BLaER1 treated with 17β-estradiol and CSF1 and Interleukin-3, amounts not matched to agents 10 nM and 100 nM (cell line): Measurements from ENCODE around the gene GOLGA6C.
"Not testable (repeated sequence)": the region's sequence is repeated elsewhere in the genome, so short reads cannot be mapped to it uniquely, and the experiment has no call there.

ENCODE experiments used
- H3K27ac ChIP-seq, 11 experiments: shearing (Covaris generic); formaldehyde crosslinking; 2 replicates each; pipeline ENCODE4 v1.8.1; 2022
- H3K27me3 ChIP-seq, 11 experiments: shearing (Covaris generic); formaldehyde crosslinking; 2 replicates each; pipeline ENCODE4 v1.8.1; 2022
- H3K36me3 ChIP-seq, 11 experiments: shearing (Covaris generic); formaldehyde crosslinking; 2 replicates each; pipeline ENCODE4 v1.8.1; 2022
- H3K4me1 ChIP-seq, 10 experiments: shearing (Covaris generic); formaldehyde crosslinking; 2 replicates each; pipeline ENCODE4 v1.8.1; 2022
- H3K4me2 ChIP-seq, 11 experiments: shearing (Covaris generic); formaldehyde crosslinking; 2 replicates each; pipeline ENCODE4 v1.8.1; 2022
- H3K4me3 ChIP-seq, 10 experiments: shearing (Covaris generic); formaldehyde crosslinking; 2 replicates each; pipeline ENCODE4 v1.8.1; 2022
- H3K9ac ChIP-seq, 11 experiments: shearing (Covaris generic); formaldehyde crosslinking; 2 replicates each; pipeline ENCODE4 v1.8.1; 2022
- H3K9me3 ChIP-seq, 11 experiments: shearing (Covaris generic); formaldehyde crosslinking; replicated peaks in 1 of 11; 2 replicates each; pipeline ENCODE4 v1.8.1; 2022
- H4K20me1 ChIP-seq, 11 experiments: shearing (Covaris generic); formaldehyde crosslinking; 2 replicates each; pipeline ENCODE4 v1.8.1; 2022
- Cebpa-rat ChIP-seq, 11 experiments: shearing (Covaris generic); IDR thresholded peaks; 2 replicates each; pipeline ENCODE4 v1.8.1; 2022

Gene GOLGA6C

DNA sequence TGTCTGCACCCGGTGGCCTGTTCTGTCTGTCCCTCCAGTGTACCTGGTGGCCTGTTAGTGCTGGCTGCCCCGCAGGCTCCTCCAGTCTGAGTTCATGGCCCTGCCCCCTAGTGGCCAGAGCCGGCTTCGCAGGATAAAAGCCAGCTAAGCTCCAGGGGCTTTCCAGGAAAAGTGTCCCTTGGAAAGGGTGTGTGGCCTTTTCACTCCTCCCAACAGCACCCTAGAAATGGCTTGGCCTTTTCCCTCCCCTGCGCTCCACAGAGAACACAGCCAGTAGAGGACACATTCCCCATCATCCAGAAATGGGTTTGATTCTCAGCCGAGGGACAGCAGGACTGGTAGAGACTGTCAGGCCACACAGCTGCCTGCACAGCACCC is 41.2 kb downstream of the GOLGA6C start:
- H3K4me2 ChIP-seq, H3K27ac ChIP-seq, H3K4me3 ChIP-seq, H3K9me3 ChIP-seq, H3K36me3 ChIP-seq, H3K9ac ChIP-seq, H4K20me1 ChIP-seq, H3K4me1 ChIP-seq, H3K27me3 ChIP-seq: not testable (repeated sequence)

DNA sequence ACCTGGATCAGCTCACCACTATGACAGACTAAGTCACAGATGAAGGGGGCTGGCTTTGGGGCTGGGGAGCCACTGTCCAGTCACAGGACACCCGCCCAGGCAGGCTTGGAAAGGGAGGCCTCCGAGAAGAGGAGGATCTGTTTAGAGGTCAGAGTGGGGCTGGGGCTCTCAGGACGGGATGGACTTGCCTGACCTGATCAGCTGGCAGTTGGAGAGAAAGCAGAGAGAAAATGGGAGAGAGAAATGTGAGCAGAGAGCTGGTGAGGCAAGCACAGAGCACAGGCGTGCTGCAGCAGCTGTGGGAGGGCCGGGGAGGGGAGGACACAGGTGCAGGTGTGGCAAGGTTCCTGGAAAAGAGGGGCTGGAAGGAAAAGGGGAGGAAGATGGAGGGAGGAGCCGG is 41.9 kb downstream of the GOLGA6C start:
- not testable (repeated sequence) for H3K4me2 ChIP-seq, H3K9ac ChIP-seq, H3K36me3 ChIP-seq, H3K4me1 ChIP-seq, H3K9me3 ChIP-seq, H3K27ac ChIP-seq, H4K20me1 ChIP-seq, H3K4me3 ChIP-seq, H3K27me3 ChIP-seq

DNA sequence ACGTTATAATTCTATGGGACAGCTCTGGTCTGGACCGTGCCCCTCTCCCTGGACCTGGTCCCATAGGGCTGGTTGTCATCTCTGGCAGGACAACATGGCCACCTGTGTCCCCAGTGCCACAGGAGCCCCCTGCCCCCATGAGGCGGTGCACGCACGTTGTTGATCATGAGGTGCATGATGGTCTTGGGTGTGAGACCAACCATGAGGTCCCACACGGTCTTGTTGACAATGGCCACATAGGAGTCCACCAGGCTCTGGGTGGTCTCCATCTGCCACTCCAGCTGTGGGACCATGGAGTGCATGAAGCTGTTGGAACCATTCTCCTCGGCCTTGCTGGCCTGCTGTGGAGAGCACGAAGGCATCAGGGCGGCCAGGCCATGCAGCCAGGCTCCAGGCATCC is 44.2 kb downstream of the GOLGA6C start:
- no peak overlapping the region for H3K4me3 ChIP-seq
- no peaks in the 10 kb centered on the region for H3K36me3 ChIP-seq
- H3K4me2 ChIP-seq, result no peak overlapping the region
- TF ChIP-seq Cebpa-rat (IDR thresholded peaks at IDR 0.05), result no peak
- no peaks in the 10 kb centered on the region for H3K4me1 ChIP-seq
- H4K20me1 ChIP-seq, result no peaks in the 10 kb centered on the region
- H3K9ac ChIP-seq, result no peak overlapping the region
- no peak overlapping the region for H3K27ac ChIP-seq
- no peaks in the 10 kb centered on the region for H3K9me3 ChIP-seq
- H3K27me3 ChIP-seq, result no peaks in the 10 kb centered on the region

DNA sequence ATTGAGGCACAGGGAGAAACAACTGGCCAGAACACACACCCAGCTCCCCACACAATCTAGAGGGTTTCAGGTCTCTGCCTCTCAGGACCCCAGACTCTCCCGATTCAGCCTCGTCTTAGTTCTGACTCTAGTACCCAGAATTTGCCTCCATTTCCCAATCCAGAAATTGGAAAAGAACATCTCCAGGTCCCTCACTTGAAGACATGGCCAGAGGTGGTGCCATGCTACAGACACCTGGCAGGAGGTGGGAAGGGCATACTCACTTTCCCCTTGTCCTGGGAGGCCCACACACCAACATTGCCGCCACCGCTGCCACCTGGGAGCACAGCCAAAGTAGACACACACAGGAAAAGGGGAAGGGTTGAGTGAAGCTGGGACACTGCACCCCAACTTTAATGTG is 44.6 kb downstream of the GOLGA6C start:
- not testable (repeated sequence) for H3K36me3 ChIP-seq, H4K20me1 ChIP-seq, H3K27ac ChIP-seq, H3K27me3 ChIP-seq, H3K4me1 ChIP-seq, H3K4me2 ChIP-seq, H3K4me3 ChIP-seq, H3K9ac ChIP-seq, H3K9me3 ChIP-seq

DNA sequence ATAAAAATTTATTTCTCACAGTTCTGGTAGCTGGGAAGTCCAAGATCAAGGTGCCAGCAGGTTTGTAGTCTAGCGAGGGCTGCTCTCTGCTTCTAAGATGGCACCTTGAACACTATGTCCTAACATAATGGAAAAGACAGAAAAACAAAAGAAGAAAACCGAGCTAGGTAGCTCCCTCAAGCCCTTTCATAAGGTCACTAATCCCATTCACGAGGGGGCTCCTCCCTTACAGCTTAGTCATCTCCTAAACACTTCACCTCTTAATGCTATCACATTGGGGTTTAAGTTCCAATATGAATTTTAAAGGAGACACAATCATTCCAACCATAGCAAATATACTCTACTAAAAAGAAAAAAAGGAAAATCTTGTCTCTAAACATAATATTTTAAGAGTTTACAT is 48.1 kb downstream of the GOLGA6C start:
- Histone ChIP-seq H4K20me1 (no peaks in the 10 kb centered on the region), H3K27me3 (no peaks in the 10 kb centered on the region), H3K36me3 (no peaks in the 10 kb centered on the region), H3K4me2 (no peak overlapping the region), H3K9me3 (no peaks in the 10 kb centered on the region), H3K4me1 (no peaks in the 10 kb centered on the region), H3K9ac (no peak overlapping the region), H3K27ac (no peak overlapping the region), H3K4me3 (no peak overlapping the region)
- TF ChIP-seq Cebpa-rat (IDR thresholded peaks at IDR 0.05), result no peak

DNA sequence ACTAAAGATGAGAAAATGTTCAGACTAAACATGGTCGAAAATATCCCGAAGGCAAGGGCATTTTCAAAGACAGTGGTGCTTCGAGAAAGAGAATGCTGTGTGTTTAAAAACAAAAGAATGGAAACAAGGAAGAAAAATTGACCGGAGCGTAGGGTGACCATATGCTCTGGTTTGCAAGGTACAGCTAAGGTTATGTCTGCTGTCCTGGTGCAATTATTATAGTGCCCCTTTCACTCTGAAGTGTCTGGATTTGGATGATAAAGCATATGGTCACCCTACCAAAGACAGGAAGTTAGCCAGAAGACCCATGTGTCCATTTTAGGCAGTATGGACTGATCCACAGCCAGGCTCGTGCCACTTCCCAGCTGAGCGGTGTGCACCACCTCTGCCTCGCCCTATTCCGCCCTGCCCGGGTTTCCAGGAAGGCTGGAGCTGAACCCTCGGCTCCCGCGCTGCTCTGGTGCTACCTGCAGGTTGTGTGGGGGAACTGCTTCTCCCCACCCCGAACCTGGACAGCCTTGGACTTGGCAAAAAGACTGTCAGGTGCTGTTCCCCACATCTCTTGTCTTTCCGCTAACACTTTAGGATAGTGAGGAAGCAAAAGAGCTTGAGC is 49.8 kb downstream of the GOLGA6C start:
- H3K4me1 ChIP-seq, result peaks cover 0 to 3% (median under 1%) of the 10 kb centered on the region in 10 experiments; a peak in 7 of 20 replicates
- no peaks in the 10 kb centered on the region for H4K20me1 ChIP-seq
- no peak overlapping the region for H3K4me2 ChIP-seq
- H3K4me3 ChIP-seq, result no peak overlapping the region
- H3K27ac ChIP-seq, result no peak overlapping the region
- H3K36me3 ChIP-seq, result no peaks in the 10 kb centered on the region
- no peak overlapping the region for H3K9ac ChIP-seq
- no peaks in the 10 kb centered on the region for H3K9me3 ChIP-seq
- no peak for TF ChIP-seq Cebpa-rat (IDR thresholded peaks at IDR 0.05)
- no peaks in the 10 kb centered on the region for H3K27me3 ChIP-seq

DNA sequence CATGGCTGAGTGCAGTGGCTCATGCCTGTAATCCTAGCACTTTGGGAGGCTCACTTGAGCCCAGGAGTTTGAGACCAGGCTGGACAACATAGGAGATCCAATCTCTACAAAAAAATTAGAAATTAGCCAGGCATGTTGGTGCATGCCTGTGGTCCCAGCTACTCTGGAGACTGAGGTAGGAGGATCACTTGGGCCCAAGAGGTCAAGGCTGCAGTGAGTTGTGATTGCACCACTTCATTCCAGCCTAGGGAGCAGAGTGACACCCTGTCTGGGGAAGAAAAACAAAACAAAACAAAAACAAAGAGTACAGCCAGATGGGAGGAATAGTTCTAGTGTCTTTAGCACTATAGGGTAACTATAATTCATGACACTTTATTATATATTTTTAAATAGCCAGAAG is 51.6 kb downstream of the GOLGA6C start:
- H4K20me1 ChIP-seq, result no peaks in the 10 kb centered on the region
- no peaks in the 10 kb centered on the region for H3K36me3 ChIP-seq
- H3K4me3 ChIP-seq, result no peak overlapping the region
- TF ChIP-seq Cebpa-rat (IDR thresholded peaks at IDR 0.05), result no peak
- H3K4me1 ChIP-seq, result peaks cover 0 to 13% (median 9%) of the 10 kb centered on the region in 10 experiments; a peak in 12 of 20 replicates
- H3K4me2 ChIP-seq, result no peak overlapping the region
- H3K9me3 ChIP-seq, result no peaks in the 10 kb centered on the region
- H3K9ac ChIP-seq, result no peak overlapping the region
- H3K27me3 ChIP-seq, result no peaks in the 10 kb centered on the region
- H3K27ac ChIP-seq, result no peak overlapping the region

DNA sequence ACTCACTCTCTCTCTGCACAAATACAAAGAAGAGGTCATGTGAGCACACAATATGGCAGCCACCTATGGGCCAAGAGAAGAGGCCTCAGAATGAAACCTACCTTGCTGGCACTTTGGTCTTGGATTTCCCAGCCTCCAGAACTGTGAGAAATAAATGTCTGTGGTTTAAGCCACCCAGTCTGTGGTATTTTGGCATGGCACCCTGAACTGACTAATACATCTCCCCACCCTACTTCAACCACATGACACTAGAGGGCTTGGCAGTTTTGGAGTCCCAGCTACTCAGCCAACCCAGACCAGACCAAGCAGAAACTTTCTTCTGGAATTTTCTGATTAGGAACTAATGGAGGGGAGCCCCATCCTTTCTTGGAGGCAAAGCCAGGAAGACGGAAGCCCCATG is 54.4 kb downstream of the GOLGA6C start:
- H3K4me2 ChIP-seq, result peak overlapping the region in 6 of 11 experiments; percentile 3 to 59 (median 14); a peak in 4 of 22 replicates
- H3K27ac ChIP-seq, H3K36me3 ChIP-seq, H3K4me3 ChIP-seq, H3K27me3 ChIP-seq, H3K9ac ChIP-seq, H4K20me1 ChIP-seq, H3K9me3 ChIP-seq: not testable (repeated sequence)
- peaks cover 0 to 13% (median 9%) of the 10 kb centered on the region in 10 experiments; a peak in 12 of 20 replicates for H3K4me1 ChIP-seq

DNA sequence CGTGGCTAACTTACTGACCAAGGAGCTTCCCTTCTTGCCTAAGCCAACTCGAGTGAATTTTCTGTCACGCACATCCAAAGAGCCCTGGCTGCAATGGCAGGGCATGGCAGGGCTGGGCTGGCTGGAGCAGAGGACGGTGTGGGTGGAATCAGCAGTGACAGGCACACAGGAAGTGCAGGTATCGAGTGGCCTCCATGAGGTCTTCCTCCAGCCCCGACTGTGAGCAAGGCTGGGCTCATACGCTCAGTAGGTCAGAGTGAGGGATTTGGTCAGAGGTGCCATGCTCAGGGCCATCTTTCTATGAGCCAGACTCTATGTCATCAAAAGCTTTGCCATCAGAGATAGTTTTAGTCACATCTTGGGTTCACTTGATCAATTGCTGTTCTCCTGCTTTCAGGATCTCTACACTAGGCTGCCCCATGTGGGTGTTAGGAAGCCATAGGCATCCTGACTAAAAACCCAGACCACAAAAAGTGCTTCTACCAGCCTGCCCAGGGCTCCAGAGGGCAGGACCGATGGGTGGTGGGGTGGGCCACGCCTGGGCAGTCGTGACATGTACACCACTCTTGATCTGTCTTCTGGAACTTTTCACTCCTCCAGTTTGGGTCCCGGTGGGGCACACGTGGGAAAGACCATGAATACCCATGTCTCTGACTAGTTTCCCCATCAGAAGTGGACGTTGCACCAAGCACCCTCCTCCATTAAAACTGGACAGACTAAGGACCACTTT is 55.1 kb downstream of the GOLGA6C start:
- no peaks in the 10 kb centered on the region for H4K20me1 ChIP-seq
- no peak overlapping the region for H3K4me3 ChIP-seq
- no peak overlapping the region for H3K9ac ChIP-seq
- H3K4me1 ChIP-seq, result peaks cover 0 to 13% (median 9%) of the 10 kb centered on the region in 10 experiments; a peak in 12 of 20 replicates
- H3K4me2 ChIP-seq, result peak overlapping the region in 9 of 11 experiments; percentile 3 to 59 (median 15); a peak in 12 of 22 replicates
- H3K9me3 ChIP-seq, result no peaks in the 10 kb centered on the region
- H3K27ac ChIP-seq, result no peak overlapping the region
- no peaks in the 10 kb centered on the region for H3K27me3 ChIP-seq
- H3K36me3 ChIP-seq, result no peaks in the 10 kb centered on the region
- no peak for TF ChIP-seq Cebpa-rat (IDR thresholded peaks at IDR 0.05)

DNA sequence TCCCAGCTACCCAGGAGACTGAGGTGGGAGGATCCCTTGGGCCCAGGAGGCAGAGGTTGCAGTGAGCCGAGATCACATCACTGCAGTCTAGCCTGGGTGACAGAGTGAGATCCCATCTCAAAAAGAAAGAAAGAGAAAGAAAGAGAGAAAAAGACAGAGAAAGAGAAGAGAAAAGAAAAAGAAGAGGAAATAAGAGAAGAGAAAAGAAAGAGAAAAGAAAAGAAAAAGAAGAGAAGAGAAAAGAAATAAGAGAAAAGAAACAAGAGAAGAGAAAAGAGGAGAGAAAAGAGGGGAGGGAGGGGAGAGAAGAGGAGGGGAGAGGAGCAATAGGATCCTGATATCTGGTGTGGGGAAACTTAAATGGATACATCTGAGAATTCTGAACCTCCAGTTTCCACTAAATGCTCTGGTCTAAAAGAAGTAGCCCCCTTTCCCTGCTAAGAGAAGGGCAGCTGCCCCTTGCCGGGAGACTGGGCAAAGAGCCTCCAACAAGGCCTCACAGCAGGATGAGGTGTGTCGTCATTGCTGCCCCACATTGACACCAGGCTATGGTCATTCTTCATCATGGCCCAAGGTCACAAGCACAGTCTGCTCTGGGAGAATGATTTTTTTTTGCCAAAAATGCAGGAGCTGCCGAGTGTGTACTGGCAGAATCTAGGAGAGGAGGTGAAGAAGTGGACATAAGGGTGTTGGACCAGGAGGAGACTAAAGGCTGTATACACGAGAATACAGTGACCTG is 56.6 kb downstream of the GOLGA6C start:
- Histone ChIP-seq H3K4me1 (peaks cover 0 to 13% (median 9%) of the 10 kb centered on the region in 10 experiments; a peak in 12 of 20 replicates), H3K36me3 (no peaks in the 10 kb centered on the region), H3K27me3 (no peaks in the 10 kb centered on the region), H3K9ac (no peak overlapping the region), H3K4me2 (no peak overlapping the region), H3K4me3 (no peak overlapping the region), H4K20me1 (no peaks in the 10 kb centered on the region), H3K9me3 (no peaks in the 10 kb centered on the region), H3K27ac (no peak overlapping the region)
- no peak for TF ChIP-seq Cebpa-rat (IDR thresholded peaks at IDR 0.05)

DNA sequence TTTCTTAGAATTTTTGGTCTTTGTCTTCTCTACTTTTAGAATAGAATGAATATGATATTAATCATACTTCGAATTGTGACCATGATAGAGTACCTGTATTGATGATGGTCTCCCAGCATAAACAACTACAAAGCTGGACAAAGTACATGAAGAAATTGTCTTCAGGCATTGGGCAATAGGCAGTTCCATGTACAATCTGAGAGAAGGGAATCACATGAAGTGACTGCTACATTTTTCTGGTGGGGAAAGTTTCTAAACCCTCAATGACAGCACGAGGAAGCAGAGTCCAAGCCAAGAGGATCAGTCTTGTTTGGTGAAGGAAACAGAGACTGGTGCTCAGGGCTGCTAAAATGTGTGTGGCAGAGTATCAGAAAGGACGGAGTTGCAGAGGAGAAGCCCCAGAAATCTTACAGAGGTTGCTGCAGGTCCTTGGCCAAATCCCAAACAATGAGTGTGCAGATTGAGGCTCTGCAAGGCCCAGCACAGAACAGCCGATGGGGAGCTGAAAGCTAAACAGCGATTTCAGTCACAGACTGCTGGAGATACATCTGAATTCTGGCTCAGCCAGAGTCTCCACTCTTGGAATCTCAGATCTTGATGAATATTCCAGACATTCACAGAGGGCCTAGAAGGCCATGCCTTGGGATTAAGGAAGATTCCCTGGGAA is 61.2 kb downstream of the GOLGA6C start:
- not testable (repeated sequence) for H3K4me2 ChIP-seq, H3K27me3 ChIP-seq, H3K4me3 ChIP-seq, H3K9me3 ChIP-seq, H4K20me1 ChIP-seq, H3K27ac ChIP-seq, H3K9ac ChIP-seq, H3K36me3 ChIP-seq, H3K4me1 ChIP-seq
